GM18505 (cell line): ENCODE measurements around the gene ASCC1.

Experiments used
- ATAC-seq: cut with Tn5 transposase; IDR thresholded peaks from one replicate; pipeline ENCODE4 v1.9.1; 2021; ENCODE audit not compliant: unreplicated experiment
- POLR2A ChIP-seq: IDR thresholded peaks from 4 replicates; pipeline ENCODE4 v1.6.1; 2011; ENCODE audit warnings: borderline replicate concordance; ENCODE audit not compliant: insufficient read depth, insufficient read length; ENCODE audit errors: extremely low read depth

Gene ASCC1

DNA sequence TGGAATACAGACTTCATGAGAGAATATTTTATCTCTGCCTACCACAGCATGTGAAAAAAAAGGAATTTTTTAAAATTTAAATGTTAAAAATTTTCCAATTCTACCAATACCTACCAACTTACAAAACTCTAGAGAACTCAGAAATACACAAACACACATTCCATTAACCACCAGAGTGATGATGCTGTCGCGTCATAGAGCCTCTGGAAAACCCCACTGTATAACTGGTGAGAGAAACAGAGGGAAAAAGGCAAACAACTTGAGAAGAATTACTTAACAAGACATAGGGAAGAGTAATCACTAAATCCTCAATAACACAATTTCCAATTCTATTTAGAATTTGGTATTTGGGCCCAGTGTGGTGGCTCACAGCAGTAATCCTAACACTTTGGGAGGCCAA, 121.5 kb downstream of the ASCC1 start:
- no peak for ATAC-seq
- TF ChIP-seq POLR2A, result no peak

DNA sequence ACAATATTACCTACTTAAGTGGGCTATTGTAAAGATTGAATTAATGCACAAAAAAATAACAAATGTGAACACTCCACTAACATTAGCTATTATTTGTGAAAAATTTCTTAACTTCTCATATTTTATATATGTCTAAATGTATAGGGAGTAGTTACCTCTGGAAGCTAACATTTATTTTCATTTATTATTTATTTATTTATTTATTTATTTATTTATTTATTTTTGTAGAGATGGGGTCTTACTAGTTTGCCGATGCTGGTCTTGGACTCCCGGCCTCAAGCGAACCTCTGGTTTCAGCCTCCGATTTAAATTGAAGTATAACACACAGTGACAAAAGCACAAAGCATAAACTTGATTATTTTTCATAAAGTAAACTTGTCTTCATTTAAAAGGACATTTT, 122.6 kb downstream of the ASCC1 start:
- TF ChIP-seq POLR2A, result no peak

DNA sequence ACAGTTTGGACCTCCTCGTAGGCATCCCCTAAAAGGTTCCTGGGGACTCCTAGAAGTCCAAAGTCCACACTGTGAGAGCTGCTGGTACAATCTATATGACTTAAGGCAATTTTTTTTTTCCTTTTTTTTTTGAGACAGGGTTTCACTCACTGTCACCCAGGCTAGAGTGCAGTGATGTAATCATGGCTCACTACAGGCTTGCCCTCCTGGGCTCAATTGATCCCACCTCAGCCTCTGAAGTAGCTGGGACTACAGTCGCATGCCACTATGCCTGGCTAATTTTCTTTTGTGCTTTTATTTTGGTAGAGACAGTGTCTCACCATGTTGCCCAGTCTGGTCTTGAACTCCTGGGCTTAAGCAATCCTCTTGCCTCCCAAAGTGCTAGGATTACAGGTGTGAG, 123.1 kb downstream of the ASCC1 start:
- ATAC-seq, result no peak
- TF ChIP-seq POLR2A, result no peak

More for the DNA sequence above, 122.6 kb downstream of the ASCC1 start:
- ATAC-seq, result no peak

DNA sequence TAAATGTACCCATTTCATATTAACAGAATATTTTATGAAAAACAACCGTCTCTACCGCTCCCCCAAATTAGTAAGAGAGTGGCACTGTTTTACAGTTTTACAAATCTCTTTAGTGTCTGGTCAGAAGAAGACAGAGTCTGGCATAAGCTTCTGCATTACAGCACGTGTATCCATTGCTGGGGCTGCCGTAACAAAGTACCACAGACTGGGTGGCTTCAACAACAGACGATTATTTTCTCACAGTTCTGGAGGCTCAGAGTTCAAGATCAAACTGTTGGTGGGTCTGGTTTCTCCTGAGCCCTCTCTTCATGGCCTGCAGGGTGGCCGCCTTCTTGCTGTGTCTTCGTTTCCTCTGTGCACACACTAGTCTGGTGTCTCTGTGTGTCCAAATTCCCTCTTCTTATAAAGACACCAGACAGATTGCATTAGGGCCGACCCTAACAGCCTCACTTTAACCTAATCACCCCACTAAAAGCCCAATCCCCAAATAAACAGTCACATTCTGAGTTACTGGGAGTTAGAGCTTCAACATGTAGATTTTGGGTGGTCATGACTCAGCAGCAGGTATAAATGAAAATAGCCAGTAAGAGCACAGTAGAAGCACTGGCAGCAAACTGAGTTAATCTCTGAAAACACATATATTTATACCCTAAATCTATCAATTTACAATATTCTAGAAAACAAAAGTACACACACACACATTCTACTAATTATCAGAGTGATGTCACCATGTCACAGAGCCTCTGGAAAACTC, 123.7 kb downstream of the ASCC1 start:
- ATAC-seq, result no peak
- TF ChIP-seq POLR2A, result no peak

DNA sequence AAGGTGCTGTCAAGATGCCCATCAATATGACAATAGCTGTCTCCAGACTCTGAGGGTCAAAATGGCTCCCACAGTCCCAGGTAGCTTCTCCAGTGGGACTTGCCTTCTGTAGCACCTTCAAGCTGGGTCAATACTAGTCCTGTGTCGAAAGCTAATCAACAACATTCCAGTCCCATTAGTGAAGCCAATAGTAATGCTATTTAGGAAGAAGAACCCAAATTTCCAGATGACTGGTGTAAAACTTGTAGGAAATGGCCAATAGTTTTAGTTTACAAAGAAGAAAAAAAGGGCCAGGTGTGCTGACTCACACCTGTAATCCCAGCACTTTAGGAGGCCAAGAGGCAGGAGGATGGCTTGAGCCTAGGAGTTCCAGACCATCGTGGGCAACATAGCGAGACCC, 125.8 kb downstream of the ASCC1 start:
- TF ChIP-seq POLR2A, result no peak
- no peak for ATAC-seq

DNA sequence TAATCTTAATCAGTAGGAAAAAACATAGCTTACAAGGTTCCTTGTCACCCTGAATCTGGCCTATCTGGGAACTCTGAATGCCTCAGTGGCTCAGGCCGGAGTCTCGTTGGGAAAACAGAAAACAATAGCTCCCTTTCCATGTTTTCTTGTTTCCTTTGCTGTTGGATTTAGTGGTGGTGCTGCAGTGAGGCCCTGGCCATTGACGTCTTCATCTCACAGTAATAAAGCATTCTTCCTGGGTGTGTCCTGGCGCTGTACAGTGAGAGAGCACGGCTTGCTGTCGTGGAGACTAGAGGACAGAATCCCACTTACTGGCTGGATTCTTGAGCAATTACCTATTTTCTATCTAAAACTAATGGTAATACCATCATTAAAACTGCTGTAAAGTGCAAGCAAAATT, 126.5 kb downstream of the ASCC1 start:
- no peak for TF ChIP-seq POLR2A
- ATAC-seq, result no peak

DNA sequence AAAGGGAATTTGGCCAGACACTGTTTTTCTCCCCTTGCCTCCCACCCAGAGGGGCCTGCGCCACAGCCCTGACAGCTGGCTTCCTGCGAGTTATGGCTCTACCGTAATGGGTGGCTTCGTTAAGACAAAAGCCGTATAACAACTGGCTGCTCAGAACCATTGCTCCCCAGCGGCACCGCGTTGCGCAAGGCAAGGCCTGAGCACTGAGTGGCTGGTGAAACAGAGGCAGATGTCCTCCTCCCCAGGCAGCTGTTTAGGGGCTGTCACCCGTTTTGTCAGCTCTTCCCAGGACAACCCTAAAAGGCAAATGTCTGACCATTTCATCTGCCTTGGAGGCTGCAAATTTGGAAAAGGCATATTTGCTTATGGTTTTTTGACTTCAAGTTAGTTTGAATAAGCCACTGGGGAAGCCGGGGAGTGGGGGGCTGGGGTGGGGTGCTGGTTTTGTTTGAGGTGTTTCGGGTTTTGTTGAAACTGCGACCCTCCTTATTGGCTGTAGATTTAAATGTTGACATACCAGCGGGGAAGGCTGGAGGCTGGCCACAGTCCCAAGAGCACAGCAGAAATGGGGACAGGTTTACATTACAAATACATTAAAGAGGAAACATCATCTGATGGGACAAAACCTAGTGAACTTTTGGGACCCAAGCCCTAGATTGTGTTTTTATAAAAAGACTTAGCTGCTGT, 127.0 kb downstream of the ASCC1 start:
- TF ChIP-seq POLR2A, result no peak
- no peak for ATAC-seq

DNA sequence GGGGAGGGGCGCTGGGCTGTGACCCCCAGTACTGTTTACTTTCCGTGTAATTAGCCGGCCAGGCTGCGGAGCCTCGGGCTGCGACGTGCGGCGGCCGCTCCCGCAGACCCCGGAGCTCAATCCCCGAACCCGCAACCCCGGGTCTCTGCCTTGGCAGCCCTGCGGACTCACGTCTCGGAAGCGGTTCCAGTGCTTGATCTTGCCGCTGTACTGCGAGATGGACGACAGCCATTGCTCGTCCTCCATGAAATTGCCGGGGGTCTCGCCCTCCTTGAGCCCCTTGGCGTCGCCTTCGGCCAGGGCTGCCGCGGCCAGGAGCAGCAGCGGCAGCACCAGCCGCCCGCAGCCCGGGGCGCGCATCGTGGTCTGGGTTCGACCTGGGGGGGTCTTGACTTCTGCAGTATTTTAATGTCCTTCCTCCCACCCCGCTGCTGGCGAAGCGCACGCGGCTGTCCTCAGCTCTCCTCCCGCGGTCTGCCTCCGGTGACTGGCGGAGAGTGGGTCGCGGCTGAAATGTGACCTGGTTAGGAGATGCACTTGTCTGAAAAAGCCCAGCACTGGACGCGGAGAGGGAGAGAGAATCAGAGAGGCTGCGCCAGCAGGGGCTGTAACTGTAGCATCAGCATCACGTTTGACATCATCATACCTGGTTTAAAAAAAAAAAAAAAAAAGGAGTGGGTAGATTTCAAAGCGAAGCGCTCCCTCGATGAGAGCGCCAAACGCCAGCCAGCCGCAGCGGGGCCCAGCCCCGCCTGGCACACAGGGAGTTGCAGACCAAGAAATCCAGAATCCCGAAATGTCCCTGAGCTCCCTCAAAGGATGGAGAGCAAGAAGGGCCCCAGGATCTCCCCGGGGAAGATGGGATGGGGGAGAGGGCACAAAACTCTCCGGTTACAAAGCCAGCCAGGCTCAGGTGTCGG, 127.8 kb downstream of the ASCC1 start, which contains the start of gene SPOCK2:
SPOCK2 (minus strand) TSS at position 583 of the 920 bp plus-strand sequence; CDS start at position 360, 223 bp downstream.
- TF ChIP-seq POLR2A, result no peak
- no peak for ATAC-seq

DNA sequence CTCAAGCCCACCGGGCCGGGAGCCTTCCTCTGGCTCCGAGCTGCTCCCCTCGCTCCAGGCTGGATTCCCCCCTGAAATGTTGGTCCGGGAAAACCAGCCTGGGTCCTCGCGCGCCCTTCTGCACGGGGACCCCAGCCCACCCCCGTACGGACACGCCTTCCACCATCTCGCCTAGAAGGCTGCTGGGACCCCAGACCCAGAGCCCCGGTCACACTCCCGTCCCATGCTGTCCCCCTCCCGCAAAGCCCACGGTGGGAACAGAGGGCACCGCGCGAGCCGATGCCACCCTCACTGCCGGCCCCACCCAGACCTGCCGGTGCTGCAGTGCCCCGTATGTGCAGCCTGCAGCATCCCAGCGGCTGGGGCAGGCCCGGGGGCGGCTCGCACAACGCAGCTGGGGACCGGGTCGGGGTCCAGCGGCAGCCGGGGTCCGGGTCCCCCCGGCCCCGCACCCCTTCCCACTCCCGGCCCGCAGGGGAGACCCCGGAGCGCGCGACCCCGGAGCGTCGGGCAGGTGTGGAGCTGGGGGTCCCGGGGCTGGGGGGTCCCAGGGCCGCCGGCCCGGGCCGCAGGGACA, 128.6 kb downstream of the ASCC1 start:
- ATAC-seq, result no peak
- TF ChIP-seq POLR2A, result no peak

DNA sequence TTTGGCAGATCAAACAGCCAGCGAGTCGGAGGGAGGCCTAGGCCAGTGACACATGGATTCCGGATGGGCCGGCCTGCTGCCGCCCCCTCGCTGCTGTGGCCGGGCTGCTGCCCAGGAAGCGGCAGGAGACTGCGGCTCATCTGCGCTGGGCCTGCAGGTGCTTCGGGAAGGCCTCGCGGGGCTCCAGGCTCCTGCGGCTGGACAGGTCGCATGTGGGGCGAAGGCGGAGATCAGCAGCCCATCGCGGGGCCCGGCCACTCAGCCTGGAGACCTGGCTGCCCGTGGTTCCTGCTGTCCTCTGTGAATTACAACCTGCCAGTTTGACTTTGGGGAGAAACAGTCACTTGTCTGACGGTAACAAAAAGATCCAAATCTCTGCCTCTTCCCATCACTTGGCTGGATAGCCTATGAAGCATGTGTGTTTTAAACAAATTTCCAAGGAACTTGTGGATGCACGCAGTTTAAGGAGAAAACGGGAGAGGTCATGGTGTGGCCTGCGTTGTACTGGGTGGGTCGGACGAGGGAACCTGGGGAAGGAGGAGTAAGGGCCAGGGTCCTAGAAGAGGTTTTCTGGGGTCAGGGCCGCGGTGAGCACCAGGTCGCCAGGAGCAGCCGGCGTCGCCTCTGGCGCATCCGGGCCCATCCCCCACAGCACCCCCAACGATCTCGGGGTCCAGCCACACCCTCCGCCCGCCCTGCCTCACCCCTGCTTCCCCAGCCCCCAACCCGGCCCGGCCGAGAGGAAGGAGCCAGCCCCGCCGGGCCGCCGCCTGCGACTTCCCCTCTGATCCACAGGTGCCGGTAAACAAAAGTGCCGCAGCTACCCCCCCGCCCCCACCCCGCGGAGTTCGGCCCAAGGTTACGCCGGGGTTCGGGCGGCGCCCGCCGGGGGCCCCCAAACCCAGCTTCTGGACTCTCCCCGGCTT, 129.3 kb downstream of the ASCC1 start:
- TF ChIP-seq POLR2A, result no peak
- no peak for ATAC-seq

DNA sequence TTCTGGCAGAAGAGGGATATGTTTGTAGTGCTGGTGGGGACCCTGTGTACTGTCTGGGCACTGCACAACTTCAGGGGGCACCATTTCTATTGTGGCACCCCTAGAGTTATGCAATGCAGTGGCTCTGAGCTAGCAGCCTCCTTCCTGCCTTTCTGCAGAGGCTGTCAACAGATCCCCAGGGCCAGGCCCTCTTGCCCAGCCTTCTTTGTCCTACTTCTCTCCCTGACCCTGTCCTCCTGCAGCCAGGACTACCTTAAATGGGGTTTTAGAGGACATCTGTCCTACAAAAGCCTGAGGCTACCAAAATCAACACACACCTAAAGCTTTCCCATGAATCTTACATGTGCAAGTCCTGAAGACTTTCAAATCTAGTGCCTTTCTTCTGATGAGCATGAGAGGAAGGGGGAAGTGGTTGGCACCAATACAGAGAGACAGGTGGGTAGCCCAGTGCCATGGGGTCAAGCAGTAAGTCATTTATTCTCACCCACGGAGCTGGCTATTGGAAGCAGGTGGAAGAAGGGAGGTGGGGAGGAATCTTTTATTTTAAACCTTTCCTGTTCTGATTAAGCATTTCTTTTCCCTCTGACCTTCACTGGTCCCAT, 130.1 kb downstream of the ASCC1 start:
- ATAC-seq, result no peak
- TF ChIP-seq POLR2A, result no peak

DNA sequence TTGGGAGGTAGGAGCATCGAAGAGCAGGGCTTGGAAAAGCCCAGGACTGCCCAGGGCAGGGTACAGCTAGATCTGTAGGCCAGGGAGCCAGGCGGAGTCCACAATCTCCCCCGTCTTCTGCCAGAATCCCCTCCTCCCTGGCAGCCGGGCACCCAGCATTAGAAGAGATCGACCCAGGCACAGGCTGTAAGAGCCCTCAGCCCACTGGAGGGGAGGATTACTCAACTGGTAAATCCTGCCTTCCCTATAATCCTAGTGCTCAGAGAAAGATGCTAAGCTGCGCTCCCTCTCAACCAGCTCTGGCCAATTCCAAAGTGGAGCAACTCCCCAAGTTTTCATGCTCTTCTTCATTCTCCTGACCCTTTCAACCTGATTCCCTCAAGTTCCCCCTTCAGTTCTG, 130.9 kb downstream of the ASCC1 start:
- TF ChIP-seq POLR2A, result no peak
- ATAC-seq, result no peak
